ENCODE results near the gene JPH4. TPM values are rescaled to one million over a fixed set of nuclear protein-coding genes. Genes with fewer than 3 reads are reported as not detected.

Gene JPH4
- total and polyA plus RNA-seq, 2 donors (not counting 1 experiment from before 2014, with no cell fraction given): not detected

DNA sequence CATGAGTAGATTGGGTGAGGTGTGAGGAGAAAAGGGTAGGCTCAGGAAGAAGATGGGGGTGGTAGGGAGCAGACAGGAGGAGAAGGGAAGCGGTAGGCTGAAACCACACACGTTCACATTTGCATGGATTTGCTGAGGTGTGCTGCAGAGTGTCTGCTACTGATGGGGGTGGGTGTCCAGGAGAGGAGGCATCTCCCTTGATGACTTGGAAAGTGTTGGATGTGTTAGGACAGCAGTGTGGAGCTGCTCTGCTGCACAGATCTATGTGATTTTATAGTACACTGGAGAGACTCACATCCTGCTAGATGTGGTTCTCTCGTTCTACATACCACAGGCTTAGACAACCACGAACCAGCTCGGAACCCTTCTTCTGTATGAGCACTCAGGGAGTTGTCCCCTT, 36.3 kb downstream of the JPH4 start:
- Mint-ChIP-seq H3K4me3 (no peak overlapping the region), H3K9me3 (ENCODE audit: insufficient read depth) (no peaks in the 10 kb centered on the region), H3K27ac (no peak overlapping the region), H3K27me3 (peaks cover 3% of the 10 kb centered on the region), H3K4me1 (no peaks in the 10 kb centered on the region)
- DNase-seq (no peak), ATAC-seq (ENCODE audit: low read depth) (no peak)
- ChIA-PET POLR2A (no interaction called here), CTCF (interaction anchor here (1.7 to 7.7 kb wide), 4 partner anchors 9 to 63 kb away, joined by 3 to 80 read pairs (median 16); partner anchors contain the start of gene ZFHX2)
- Histone ChIP-seq H2AFZ (ENCODE audit: insufficient read depth, low read depth, low read length, poor library complexity, severe bottlenecking) (no peak overlapping the region), H3K9ac (ENCODE audit: low read length) (no peak overlapping the region), H3K4me3 (ENCODE audit: control extremely low read depth in 1 of 5, extremely low read depth in 1 of 5, insufficient read depth in 1 of 5, low read depth in 2 of 5, low read length in 4 of 5) (no peak overlapping the region), H3K36me3 (replicated peaks in 1 of 2; ENCODE audit: control extremely low read depth in 1 of 2, control insufficient read depth in 1 of 2, extremely low read depth in 1 of 2, insufficient read depth in 2 of 2, low read length in 1 of 2) (no peaks in the 10 kb centered on the region), H3K9me3 (ENCODE audit: control extremely low read depth in 1 of 3, control insufficient read depth in 2 of 3, insufficient read depth in 1 of 3, low read length in 2 of 3) (no peaks in the 10 kb centered on the region), H4K20me1 (ENCODE audit: control insufficient read depth, insufficient read depth, low read length, poor library complexity, severe bottlenecking) (no peaks in the 10 kb centered on the region), H3K4me2 (replicated peaks; ENCODE audit: low read depth, low read length, poor library complexity, severe bottlenecking) (no peak overlapping the region), H3K27me3 (replicated peaks in 1 of 4; ENCODE audit: control extremely low read depth in 1 of 4, control insufficient read depth in 3 of 4, insufficient read depth in 4 of 4, low read length in 3 of 4) (peaks cover 0 to 5% (median 0%) of the 10 kb centered on the region in 4 experiments), H3K79me2 (ENCODE audit: control insufficient read depth, insufficient read depth, low read length) (no peaks in the 10 kb centered on the region), H3K27ac (ENCODE audit: low read length in 2 of 2) (no peak overlapping the region), H3K4me1 (ENCODE audit: control insufficient read depth in 2 of 2, insufficient read depth in 2 of 2, low read length in 2 of 2) (no peaks in the 10 kb centered on the region)
- 85% methylated on average over 5 of the region's 5 CpGs for WGBS (ENCODE audit: insufficient coverage)
- TF ChIP-seq EZH2 (IDR thresholded peaks at IDR 0.05; ENCODE audit: borderline replicate concordance, insufficient read depth, low read depth, low read length, poor library complexity, severe bottlenecking): no peak
- TF ChIP-seq, protein P1, sequence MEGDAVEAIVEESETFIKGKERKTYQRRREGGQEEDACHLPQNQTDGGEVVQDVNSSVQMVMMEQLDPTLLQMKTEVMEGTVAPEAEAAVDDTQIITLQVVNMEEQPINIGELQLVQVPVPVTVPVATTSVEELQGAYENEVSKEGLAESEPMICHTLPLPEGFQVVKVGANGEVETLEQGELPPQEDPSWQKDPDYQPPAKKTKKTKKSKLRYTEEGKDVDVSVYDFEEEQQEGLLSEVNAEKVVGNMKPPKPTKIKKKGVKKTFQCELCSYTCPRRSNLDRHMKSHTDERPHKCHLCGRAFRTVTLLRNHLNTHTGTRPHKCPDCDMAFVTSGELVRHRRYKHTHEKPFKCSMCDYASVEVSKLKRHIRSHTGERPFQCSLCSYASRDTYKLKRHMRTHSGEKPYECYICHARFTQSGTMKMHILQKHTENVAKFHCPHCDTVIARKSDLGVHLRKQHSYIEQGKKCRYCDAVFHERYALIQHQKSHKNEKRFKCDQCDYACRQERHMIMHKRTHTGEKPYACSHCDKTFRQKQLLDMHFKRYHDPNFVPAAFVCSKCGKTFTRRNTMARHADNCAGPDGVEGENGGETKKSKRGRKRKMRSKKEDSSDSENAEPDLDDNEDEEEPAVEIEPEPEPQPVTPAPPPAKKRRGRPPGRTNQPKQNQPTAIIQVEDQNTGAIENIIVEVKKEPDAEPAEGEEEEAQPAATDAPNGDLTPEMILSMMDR (IDR thresholded peaks at IDR 0.05): no peak
- intact Hi-C loops (cut with micrococcal nuclease): no loop called here

DNA sequence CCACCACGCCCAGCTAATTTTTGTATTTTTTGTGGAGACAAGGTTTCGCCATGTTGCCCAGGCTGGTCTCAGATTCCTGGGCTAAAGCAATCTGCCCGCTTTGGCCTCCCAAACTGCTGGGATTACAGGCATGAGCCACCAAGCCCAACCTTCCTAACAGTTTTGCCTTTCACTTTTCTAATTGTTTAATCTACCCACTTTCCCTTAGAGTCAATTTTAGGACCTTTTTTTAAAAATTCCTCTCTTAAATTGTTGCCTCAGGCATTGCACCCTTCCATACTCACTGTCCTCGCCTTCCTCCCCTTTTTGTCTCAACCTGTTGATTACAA, 38.5 kb downstream of the JPH4 start:
- POLR2A ChIA-PET: no interaction called here
- intact Hi-C loops (cut with micrococcal nuclease): no loop called here

More for the DNA sequence above, 38.5 kb downstream of the JPH4 start:
- CTCF ChIA-PET: interaction anchor here (0.6 to 7.7 kb wide), 8 partner anchors 11 to 562 kb away, joined by 3 to 80 read pairs (median 4); partner anchors contain the start of genes DHRS2, THTPA and ZFHX2
- TF ChIP-seq, protein P1 (IDR thresholded peaks at IDR 0.05): no peak
- TF ChIP-seq EZH2 (IDR thresholded peaks at IDR 0.05; ENCODE audit: borderline replicate concordance, insufficient read depth, low read depth, low read length, poor library complexity, severe bottlenecking): no peak
- Histone ChIP-seq H3K9me3 (ENCODE audit: control extremely low read depth in 1 of 3, control insufficient read depth in 2 of 3, insufficient read depth in 1 of 3, low read length in 2 of 3) (no peaks in the 10 kb centered on the region), H3K4me2 (replicated peaks; ENCODE audit: low read depth, low read length, poor library complexity, severe bottlenecking) (no peak overlapping the region), H4K20me1 (ENCODE audit: control insufficient read depth, insufficient read depth, low read length, poor library complexity, severe bottlenecking) (no peaks in the 10 kb centered on the region), H3K27ac (ENCODE audit: low read length in 2 of 2) (no peak overlapping the region), H3K4me1 (ENCODE audit: control insufficient read depth in 2 of 2, insufficient read depth in 2 of 2, low read length in 2 of 2) (no peaks in the 10 kb centered on the region), H3K79me2 (ENCODE audit: control insufficient read depth, insufficient read depth, low read length) (no peaks in the 10 kb centered on the region), H3K4me3 (ENCODE audit: control extremely low read depth in 1 of 5, extremely low read depth in 1 of 5, insufficient read depth in 1 of 5, low read depth in 2 of 5, low read length in 4 of 5) (no peak overlapping the region), H3K36me3 (replicated peaks in 1 of 2; ENCODE audit: control extremely low read depth in 1 of 2, control insufficient read depth in 1 of 2, extremely low read depth in 1 of 2, insufficient read depth in 2 of 2, low read length in 1 of 2) (no peaks in the 10 kb centered on the region), H2AFZ (ENCODE audit: insufficient read depth, low read depth, low read length, poor library complexity, severe bottlenecking) (no peak overlapping the region), H3K9ac (ENCODE audit: low read length) (no peak overlapping the region), H3K27me3 (replicated peaks in 1 of 4; ENCODE audit: control extremely low read depth in 1 of 4, control insufficient read depth in 3 of 4, insufficient read depth in 4 of 4, low read length in 3 of 4) (peaks cover 0 to 5% (median 0%) of the 10 kb centered on the region in 4 experiments)
- Mint-ChIP-seq H3K27me3 (peaks cover 3% of the 10 kb centered on the region), H3K9me3 (ENCODE audit: insufficient read depth) (no peaks in the 10 kb centered on the region), H3K4me3 (no peak overlapping the region), H3K4me1 (no peaks in the 10 kb centered on the region), H3K27ac (no peak overlapping the region)
- DNase-seq (no peak), ATAC-seq (ENCODE audit: low read depth) (no peak)
- WGBS (ENCODE audit: insufficient coverage): 100% methylated on average over 3 of the region's 4 CpGs
